GM21381 (cell line): Measurements from ENCODE around the gene CA6.
"Not testable (repeated sequence)": the region's sequence is repeated elsewhere in the genome, so short reads cannot be mapped to it uniquely, and the experiment has no call there.

ENCODE experiments used
- ATAC-seq: cut with Tn5 transposase; IDR thresholded peaks from one replicate; pipeline ENCODE4 v1.9.1; 2021; ENCODE audit warnings: mild to moderate bottlenecking, moderate library complexity; ENCODE audit not compliant: unreplicated experiment

Gene CA6

GRCh38 chr1:8926707-8927694, 18.7 kb upstream of the CA6 start:
- ATAC-seq, result no peak

GRCh38 chr1:8930116-8930515, 15.6 kb upstream of the CA6 start:
- ATAC-seq, result no peak

GRCh38 chr1:8937051-8937450, 8.6 kb upstream of the CA6 start:
- not testable (repeated sequence) for ATAC-seq

DNA sequence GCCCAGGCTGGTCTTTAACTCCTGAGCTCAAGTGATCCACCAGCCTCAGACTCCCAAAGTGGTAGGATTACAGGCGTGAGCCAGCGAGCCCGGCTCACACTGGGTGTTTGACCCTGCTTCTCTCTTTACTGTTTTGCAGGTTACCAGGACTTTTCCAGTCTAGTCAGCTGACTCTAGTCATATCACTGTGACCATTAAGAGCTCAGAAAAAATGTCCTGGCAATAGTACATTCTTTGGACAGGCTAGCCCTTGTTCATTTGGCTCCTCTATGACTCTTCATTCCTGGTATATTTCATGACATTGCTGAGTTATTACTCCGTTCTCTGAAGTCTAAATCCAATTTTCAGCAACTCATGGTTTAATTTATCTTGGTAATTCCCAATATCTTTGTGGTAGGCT, 8.0 kb upstream of the CA6 start:
- ATAC-seq, result no peak

- no peak for ATAC-seq
Observed at GRCh38 chr1:8938232-8938999, 7.3 kb upstream of the CA6 start.

DNA sequence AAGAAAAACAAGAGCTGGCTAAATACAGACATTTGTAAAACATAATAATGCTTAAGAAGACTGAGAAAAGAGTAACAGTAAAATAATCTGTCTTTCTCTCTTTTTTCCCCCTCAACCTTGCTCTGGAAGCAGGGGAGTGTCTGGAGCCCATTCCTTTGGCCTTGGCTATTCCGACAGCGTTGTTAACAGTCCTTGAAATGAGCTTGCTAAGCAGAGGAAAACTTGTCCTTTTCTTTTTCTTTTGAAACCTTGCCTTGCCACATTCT, 6.7 kb upstream of the CA6 start:
- no peak for ATAC-seq

DNA sequence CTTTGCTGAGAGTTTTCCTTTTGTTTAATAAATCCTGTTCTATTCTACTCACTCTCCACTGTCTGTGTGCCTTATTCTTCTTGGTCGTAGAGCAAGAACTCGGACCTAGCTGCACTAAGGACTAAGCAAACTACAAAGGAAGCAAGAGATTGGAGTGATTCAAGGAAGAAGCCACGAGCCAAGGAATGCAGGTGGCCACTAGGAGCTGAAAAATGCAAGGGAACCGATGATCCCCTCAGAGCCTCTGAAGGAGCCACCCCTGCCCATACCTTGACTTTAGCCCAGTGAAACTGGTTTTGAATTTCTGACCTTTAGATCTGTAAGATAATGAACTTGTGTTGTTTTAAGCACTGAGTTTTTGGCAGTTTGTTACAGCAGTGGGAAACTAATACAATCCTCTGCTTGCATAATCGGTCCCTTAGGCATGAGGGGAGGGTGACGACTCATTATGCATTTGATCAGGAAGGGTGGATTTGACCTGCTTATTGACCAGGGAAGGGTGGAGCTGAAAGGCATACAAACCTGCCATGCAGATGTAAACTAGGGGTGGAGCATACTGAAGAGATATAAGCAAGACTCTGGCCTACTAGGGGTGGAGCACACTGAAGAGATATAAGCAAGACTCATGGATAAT, 6.2 kb upstream of the CA6 start:
- no peak for ATAC-seq

DNA sequence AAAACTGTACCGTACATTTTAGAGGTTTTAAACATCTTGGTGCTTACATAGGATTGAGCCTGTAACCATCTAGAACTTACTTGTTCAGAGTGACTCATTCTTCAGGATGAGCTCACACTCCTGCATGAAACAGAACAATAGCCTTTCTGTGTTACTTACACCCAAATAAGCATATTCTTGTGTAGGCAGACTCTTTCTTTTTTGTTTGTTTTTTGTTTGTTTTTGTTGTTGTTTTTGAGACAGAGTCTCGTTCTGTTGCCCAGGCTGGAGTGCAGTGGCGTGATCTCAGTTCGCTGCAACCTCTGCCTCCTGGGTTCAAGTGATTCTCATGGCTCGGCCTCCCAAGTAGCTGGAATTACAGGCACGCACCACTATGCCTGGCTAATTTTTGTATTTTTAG, 3.8 kb upstream of the CA6 start:
- no peak for ATAC-seq

GRCh38 chr1:8943498-8944405, 1.9 kb upstream of the CA6 start:
- ATAC-seq, result no peak

GRCh38 chr1:8947127-8947691, 1.5 kb downstream of the CA6 start:
- ATAC-seq, result no peak

GRCh38 chr1:8950309-8950708, 4.6 kb downstream of the CA6 start:
- ATAC-seq, result no peak

DNA sequence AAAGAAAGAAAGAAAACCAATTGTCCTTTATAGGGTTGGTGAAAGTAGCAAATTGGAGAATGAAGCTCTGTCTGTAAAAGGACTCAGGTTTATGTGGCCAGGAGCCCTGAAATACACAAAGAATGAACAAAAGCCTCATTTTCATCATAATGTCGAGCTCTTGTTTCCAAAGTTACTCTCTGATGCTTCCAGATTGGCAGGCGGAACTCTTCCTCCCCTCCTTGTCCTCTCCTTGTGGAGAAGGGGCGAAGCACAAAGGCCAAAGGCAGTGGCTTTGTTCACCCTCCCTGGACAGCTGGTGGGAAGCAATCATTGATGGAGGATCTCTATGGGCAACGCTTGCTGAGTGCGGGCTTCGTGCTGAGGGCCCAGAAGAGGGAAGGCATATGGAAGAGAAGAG, 5.6 kb downstream of the CA6 start:
- no peak for ATAC-seq

- ATAC-seq, result no peak
Observed at GRCh38 chr1:8955406-8955805, 9.7 kb downstream of the CA6 start.

- no peak for ATAC-seq
Observed at GRCh38 chr1:8956461-8957349, 11.0 kb downstream of the CA6 start.

DNA sequence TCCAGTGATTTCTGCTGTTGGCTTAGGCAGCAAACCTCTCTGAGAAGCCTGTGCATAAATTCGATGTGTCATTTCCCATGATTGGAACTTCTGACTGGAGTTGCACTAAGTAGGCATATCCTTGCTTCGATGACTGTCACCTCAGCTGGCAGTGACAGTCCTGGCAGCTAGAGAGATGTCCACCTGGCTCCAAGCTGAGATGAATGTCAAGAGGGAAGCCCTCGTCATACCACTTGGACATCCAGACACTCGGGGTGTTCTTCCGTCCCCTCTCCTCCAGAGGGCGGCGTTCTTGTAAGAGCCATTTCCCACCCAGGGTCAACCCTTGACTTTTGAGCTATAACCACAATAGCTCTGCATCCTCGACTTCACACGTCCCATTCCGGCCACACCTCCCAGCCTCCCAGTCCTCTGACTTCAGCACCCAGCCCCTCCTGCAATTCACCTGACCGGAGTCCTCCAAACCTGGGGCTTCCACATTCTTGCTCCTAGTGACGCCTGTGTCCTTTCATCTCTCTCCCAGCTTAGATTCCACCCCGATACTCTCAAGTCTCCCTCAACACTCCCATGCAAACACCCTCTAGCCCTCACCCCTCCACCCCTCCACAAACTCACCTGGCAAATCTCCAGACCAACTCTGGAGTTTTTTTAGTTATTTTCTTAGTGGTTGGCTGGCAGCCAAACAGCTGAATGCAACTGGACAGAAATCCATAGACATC, 17.3 kb downstream of the CA6 start:
- ATAC-seq, result no peak

DNA sequence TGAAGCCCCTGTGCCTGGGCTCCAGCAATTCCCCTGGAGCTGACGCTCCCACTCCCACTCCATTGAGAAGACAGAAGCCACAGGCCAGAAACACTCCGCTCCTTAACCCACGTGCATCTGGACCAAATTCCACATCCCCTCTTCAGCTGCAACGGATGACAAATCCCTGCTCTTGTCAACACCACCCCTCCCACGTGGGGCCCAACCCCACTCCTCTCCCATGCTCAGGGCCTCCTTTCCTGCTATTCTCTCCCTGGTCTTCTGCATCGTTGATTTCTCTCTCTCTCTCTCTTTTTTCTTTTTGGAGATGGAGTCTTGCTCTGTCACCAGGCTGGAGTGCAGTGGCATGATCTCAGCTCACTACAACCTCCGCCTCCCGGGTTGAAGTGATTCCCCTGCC, 18.3 kb downstream of the CA6 start:
- no peak for ATAC-seq

- ATAC-seq, result no peak
Observed at GRCh38 chr1:8965121-8965820, 19.6 kb downstream of the CA6 start.

DNA sequence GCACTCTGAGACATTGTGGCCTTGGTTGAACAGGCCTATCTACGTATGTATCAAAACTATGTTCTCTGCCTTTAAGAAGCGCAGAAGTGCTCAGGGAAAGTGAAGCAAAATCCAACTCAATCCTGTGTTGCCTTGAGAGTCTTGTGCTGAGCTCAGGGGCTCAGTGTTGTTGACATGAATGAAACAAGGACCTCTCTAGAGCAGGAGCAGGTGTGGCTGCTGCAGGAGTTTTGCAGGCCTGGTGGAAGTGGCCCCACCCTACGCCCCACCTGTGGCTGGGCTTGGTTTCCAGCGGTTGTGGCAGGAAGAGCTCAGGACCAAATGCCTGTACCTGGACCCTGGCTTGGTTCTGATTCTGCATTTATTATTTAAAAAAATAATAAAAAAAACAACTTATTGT, 20.9 kb downstream of the CA6 start:
- no peak for ATAC-seq
